Mucosa of descending colon (tissue), 3 donors: Measurements from ENCODE around the gene APOB. TPM values are rescaled to one million over a fixed set of nuclear protein-coding genes. Genes with fewer than 3 reads are reported as not detected.

ENCODE experiments used
- ATAC-seq: fragments of 200-7000 bp; cut with Tn5 transposase; one replicate; pipeline ENCODE4 v1.9.1; 2020; ENCODE audit warnings: mild to moderate bottlenecking, moderate library complexity
- DNase-seq, 3 donors: peaks; one replicate each; pipeline ENCODE4 v3.0.0-alpha.2; 2020
- H3K36me3 ChIP-seq: fragments of 200-600 bp; one replicate; pipeline ENCODE4 v1.8.0; 2021; ENCODE audit warnings: low read depth, mild to moderate bottlenecking
- H3K4me1 ChIP-seq: fragments of 200-600 bp; one replicate; pipeline ENCODE4 v1.8.0; 2021; ENCODE audit warnings: low read depth, mild to moderate bottlenecking
- H3K4me3 ChIP-seq: fragments of 200-600 bp; one replicate; pipeline ENCODE4 v1.8.0; 2021; ENCODE audit warnings: mild to moderate bottlenecking
- H3K9me3 ChIP-seq: fragments of 200-600 bp; one replicate; pipeline ENCODE4 v1.8.0; 2021; ENCODE audit warnings: mild to moderate bottlenecking
- intact Hi-C, 2 donors: fragments of 100-400 bp; cut with DNase I in 1 of 2; cut with micrococcal nuclease in 1 of 2; formaldehyde crosslinking; loops; one replicate each; pipeline versions ENCODE4 v1.11.0 to v1.11.1; 2022; cut with DNase I, micrococcal nuclease
- total RNA-seq, 3 donors: library from RNA; stranded (reverse); fragmentation: NEBNext Ultra II Directional in 2 of 3; extraction: Animal tissue kit (Norgen Biotek cat#: 25700) in 2 of 3; gene quantifications; one replicate each; pipeline versions ENCODE4 v1.2.1 to v1.2.4, GENCODE V29; 2021 to 2023
- TF ChIP-seq, protein P1 (sequence below): fragments of 200-600 bp; IDR thresholded peaks from one replicate; pipeline ENCODE4 v1.8.0; 2022; ENCODE audit warnings: antibody characterized with exemption, mild to moderate bottlenecking
- donor health status: DM: no; HTN: no; CAD: no; lungs with moderate emphysema.
- donor health status: DM: no; HTN: no; CAD: no.
- donor health status: DM: no; HTN: yes; CAD: no.

The APOB gene
- total RNA-seq, 3 donors from 2014 or later = 0.34 to 0.55 (median 0.47) TPM

GRCh38 chr2:21005700-21006422 is 38.0 kb downstream of the APOB start:
- TF ChIP-seq, protein P1, sequence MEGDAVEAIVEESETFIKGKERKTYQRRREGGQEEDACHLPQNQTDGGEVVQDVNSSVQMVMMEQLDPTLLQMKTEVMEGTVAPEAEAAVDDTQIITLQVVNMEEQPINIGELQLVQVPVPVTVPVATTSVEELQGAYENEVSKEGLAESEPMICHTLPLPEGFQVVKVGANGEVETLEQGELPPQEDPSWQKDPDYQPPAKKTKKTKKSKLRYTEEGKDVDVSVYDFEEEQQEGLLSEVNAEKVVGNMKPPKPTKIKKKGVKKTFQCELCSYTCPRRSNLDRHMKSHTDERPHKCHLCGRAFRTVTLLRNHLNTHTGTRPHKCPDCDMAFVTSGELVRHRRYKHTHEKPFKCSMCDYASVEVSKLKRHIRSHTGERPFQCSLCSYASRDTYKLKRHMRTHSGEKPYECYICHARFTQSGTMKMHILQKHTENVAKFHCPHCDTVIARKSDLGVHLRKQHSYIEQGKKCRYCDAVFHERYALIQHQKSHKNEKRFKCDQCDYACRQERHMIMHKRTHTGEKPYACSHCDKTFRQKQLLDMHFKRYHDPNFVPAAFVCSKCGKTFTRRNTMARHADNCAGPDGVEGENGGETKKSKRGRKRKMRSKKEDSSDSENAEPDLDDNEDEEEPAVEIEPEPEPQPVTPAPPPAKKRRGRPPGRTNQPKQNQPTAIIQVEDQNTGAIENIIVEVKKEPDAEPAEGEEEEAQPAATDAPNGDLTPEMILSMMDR = no peak
- H3K36me3 ChIP-seq = no peaks in the 10 kb centered on the region
- intact Hi-C loops = no loop called here
- H3K4me1 ChIP-seq = no peaks in the 10 kb centered on the region
- ATAC-seq = no peak
- no peak overlapping the region for H3K4me3 ChIP-seq
- no peaks in the 10 kb centered on the region for H3K9me3 ChIP-seq
- DNase-seq = no peak

GRCh38 chr2:21005111-21005699 is 38.7 kb downstream of the APOB start:
- DNase-seq = no peak
- TF ChIP-seq, protein P1 = no peak
- no peak overlapping the region for H3K4me3 ChIP-seq
- H3K4me1 ChIP-seq = no peaks in the 10 kb centered on the region
- no peaks in the 10 kb centered on the region for H3K9me3 ChIP-seq
- no peak for ATAC-seq
- no peaks in the 10 kb centered on the region for H3K36me3 ChIP-seq
- intact Hi-C loops = no loop called here

DNA sequence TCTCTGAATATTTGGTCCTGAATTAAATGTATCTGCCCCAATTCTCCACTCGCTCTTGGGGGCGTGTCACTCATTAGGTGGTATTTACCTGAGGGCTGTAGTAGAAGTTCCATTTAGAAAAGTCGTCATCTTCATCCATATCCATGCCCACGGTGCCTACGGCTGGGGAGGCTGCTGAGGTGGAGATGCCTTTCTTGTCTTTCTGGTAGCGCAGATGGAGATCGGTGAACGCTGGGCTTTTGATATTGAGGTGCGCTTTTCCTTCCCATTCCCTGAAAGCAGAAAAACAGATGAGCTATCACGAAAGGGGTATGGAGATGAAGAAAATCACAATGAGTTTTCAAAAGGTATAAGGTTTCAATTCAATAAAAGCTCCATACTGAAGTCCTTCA is 39.7 kb downstream of the APOB start:
- Histone ChIP-seq H3K4me3 (no peak overlapping the region), H3K4me1 (no peaks in the 10 kb centered on the region), H3K36me3 (no peaks in the 10 kb centered on the region), H3K9me3 (no peaks in the 10 kb centered on the region)
- intact Hi-C loops = no loop called here
- no peak for DNase-seq
- TF ChIP-seq, protein P1 = no peak
- no peak for ATAC-seq

GRCh38 chr2:21003572-21004180 is 40.2 kb downstream of the APOB start:
- DNase-seq = no peak
- intact Hi-C loops = no loop called here

GRCh38 chr2:21002814-21003192 is 41.1 kb downstream of the APOB start:
- Histone ChIP-seq H3K4me1 (no peaks in the 10 kb centered on the region), H3K4me3 (no peak overlapping the region), H3K36me3 (no peaks in the 10 kb centered on the region), H3K9me3 (no peaks in the 10 kb centered on the region)
- no peak for DNase-seq
- no peak for ATAC-seq
- TF ChIP-seq, protein P1 = no peak
- intact Hi-C loops = no loop called here

More at GRCh38 chr2:21003572-21004180, 40.2 kb downstream of the APOB start:
- ATAC-seq = no peak
- Histone ChIP-seq H3K4me3 (no peak overlapping the region), H3K9me3 (no peaks in the 10 kb centered on the region), H3K36me3 (no peaks in the 10 kb centered on the region), H3K4me1 (no peaks in the 10 kb centered on the region)
- TF ChIP-seq, protein P1 = no peak
